Liver (tissue), 10 donors: Measurements from ENCODE around the gene CCDC102B. TPM values are rescaled to one million over a fixed set of nuclear protein-coding genes. Genes with fewer than 3 reads are reported as not detected.

Source experiments
- DNase-seq: peaks from one replicate; pipeline ENCODE4 v3.0.0-alpha.2; 2017; ENCODE audit warnings: low spot score
- H3K27ac ChIP-seq, 2 donors: one replicate each; pipeline ENCODE4 v1.7.0; 2013; ENCODE audit warnings: inconsistent platforms in 2 of 2, low read length in 2 of 2, control low read depth in 1 of 2, low read depth in 1 of 2, mild to moderate bottlenecking in 1 of 2
- H3K27me3 ChIP-seq, 4 donors: one replicate each; pipeline versions ENCODE4 v1.6.1 to v1.7.0; 2013; ENCODE audit warnings: low read length in 3 of 4, inconsistent platforms in 1 of 4, mild to moderate bottlenecking in 1 of 4, moderate library complexity in 1 of 4; ENCODE audit not compliant: control insufficient read depth in 4 of 4, insufficient read depth in 4 of 4
- H3K36me3 ChIP-seq, 4 donors: one replicate each; pipeline versions ENCODE4 v1.6.1 to v1.7.0; 2013; ENCODE audit warnings: low read length in 3 of 4, mild to moderate bottlenecking in 3 of 4, low read depth in 1 of 4, moderate library complexity in 1 of 4; ENCODE audit not compliant: control insufficient read depth in 4 of 4, insufficient read depth in 3 of 4
- H3K4me1 ChIP-seq, 4 donors: one replicate each; pipeline versions ENCODE4 v1.6.1 to v1.7.0; 2013; ENCODE audit warnings: low read length in 3 of 4, mild to moderate bottlenecking in 3 of 4, moderate library complexity in 1 of 4; ENCODE audit not compliant: control insufficient read depth in 4 of 4, insufficient read depth in 4 of 4
- H3K4me3 ChIP-seq, 3 donors: one replicate each; pipeline versions ENCODE4 v1.6.1 to v1.7.0; 2013; ENCODE audit warnings: low read length in 3 of 3, control low read depth in 1 of 3, low read depth in 1 of 3, mild to moderate bottlenecking in 1 of 3
- H3K9ac ChIP-seq, 2 donors: one replicate each; pipeline ENCODE4 v1.7.0; 2013; ENCODE audit warnings: low read length in 2 of 2, mild to moderate bottlenecking in 2 of 2, moderate library complexity in 2 of 2, control low read depth in 1 of 2, low read depth in 1 of 2
- H3K9me3 ChIP-seq, 4 donors: one replicate each; pipeline versions ENCODE4 v1.6.1 to v1.7.0; 2013; ENCODE audit warnings: low read length in 3 of 4; ENCODE audit not compliant: control insufficient read depth in 4 of 4
- EGR1 ChIP-seq, 2 donors: IDR thresholded peaks; 2 replicates each; pipeline ENCODE4 v1.6.1; 2016 to 2018; ENCODE audit warnings: antibody characterized with exemption in 2 of 2, low read depth in 2 of 2
- FOXA1 ChIP-seq: IDR thresholded peaks from 2 replicates; pipeline ENCODE4 v1.6.1; 2016; ENCODE audit warnings: antibody characterized with exemption
- FOXA2 ChIP-seq: IDR thresholded peaks from 2 replicates; pipeline ENCODE4 v1.6.1; 2016; ENCODE audit warnings: antibody characterized with exemption
- GABPA ChIP-seq, 2 donors: IDR thresholded peaks in 1 of 2; conservative IDR thresholded peaks in 1 of 2; 2 replicates each; pipeline ENCODE4 v1.6.1; 2016; ENCODE audit warnings: antibody characterized with exemption in 2 of 2, mild to moderate bottlenecking in 1 of 2, moderate library complexity in 1 of 2
- HNF4A ChIP-seq, 2 donors: conservative IDR thresholded peaks; 2 replicates each; pipeline ENCODE4 v1.6.1; 2016; ENCODE audit warnings: antibody characterized with exemption in 2 of 2, mild to moderate bottlenecking in 2 of 2
- HNF4G ChIP-seq: IDR thresholded peaks from 2 replicates; pipeline ENCODE4 v1.6.1; 2016; ENCODE audit warnings: antibody characterized with exemption
- JUND ChIP-seq, 2 donors: IDR thresholded peaks; 2 replicates each; pipeline ENCODE4 v1.6.1; 2016; ENCODE audit warnings: antibody characterized with exemption in 2 of 2
- NR2F2 ChIP-seq: IDR thresholded peaks from 2 replicates; pipeline ENCODE4 v1.6.1; 2016; ENCODE audit warnings: antibody characterized with exemption
- RXRA ChIP-seq, 2 donors: IDR thresholded peaks; 2 replicates each; pipeline ENCODE4 v1.6.1; 2017 to 2018; ENCODE audit warnings: antibody characterized with exemption in 2 of 2, mild to moderate bottlenecking in 1 of 2
- SP1 ChIP-seq: IDR thresholded peaks from 2 replicates; pipeline ENCODE4 v1.6.1; 2018; ENCODE audit warnings: antibody characterized with exemption, mild to moderate bottlenecking
- TAF1 ChIP-seq: conservative IDR thresholded peaks from 2 replicates; pipeline ENCODE4 v1.6.1; 2016; ENCODE audit warnings: antibody characterized with exemption, mild to moderate bottlenecking
- YY1 ChIP-seq: IDR thresholded peaks from 2 replicates; pipeline ENCODE4 v1.6.1; 2016; ENCODE audit warnings: antibody characterized with exemption, mild to moderate bottlenecking
- WGBS: extraction: QIAGEN DNeasy Blood & Tissue Kit; methylation state at CpG from one replicate; pipeline ENCODE4 v1.1.7; 2013; 5-methylcytosine and 5-hydroxymethylcytosine counted together
- polyA plus RNA-seq, 2 donors: library from polyadenylated mRNA; stranded (reverse) in 1 of 2; unstranded in 1 of 2; fragments of 200-250 nt in 1 of 2; fragments of >200 nt in 1 of 2; fragmentation: Nextera tagmentation in 1 of 2; extraction: Ambion mirVana in 1 of 2; gene quantifications; one replicate each; pipeline versions ENCODE4 v1.2.1 to v1.2.3, GENCODE V29; 2013 to 2015
- small RNA-seq: library from RNA; depleted of rRNA; stranded (forward); fragments of <200 nt; gene quantifications from one replicate; pipeline ENCODE3, GENCODE V24; 2014
- total RNA-seq, 2 donors: library from RNA; depleted of rRNA; stranded (reverse); fragments of >200 nt; gene quantifications; one replicate each; pipeline ENCODE4 v1.2.3, GENCODE V29; 2014
- TF ChIP-seq, protein P1 (sequence below): IDR thresholded peaks from 2 replicates; pipeline ENCODE4 v1.6.1; 2016; ENCODE audit warnings: antibody characterized with exemption
- TF ChIP-seq, protein P2 (sequence below): IDR thresholded peaks from 2 replicates; pipeline ENCODE4 v1.6.1; 2016; ENCODE audit warnings: antibody characterized with exemption
- TF ChIP-seq, protein P3 (sequence below): fragments of 150-350 bp; IDR thresholded peaks from 2 replicates; pipeline ENCODE4 v1.5.1; 2017; ENCODE audit warnings: improper control_type of control experiment, low read depth, low read length; ENCODE audit not compliant: missing input control
- TF ChIP-seq, protein P4 (sequence below): IDR thresholded peaks from 2 replicates; pipeline ENCODE4 v1.6.1; 2016; ENCODE audit warnings: antibody characterized with exemption
- TF ChIP-seq, protein P5 (sequence below): IDR thresholded peaks from 2 replicates; pipeline ENCODE4 v1.6.1; 2016; ENCODE audit warnings: antibody characterized with exemption, mild to moderate bottlenecking
- donor health status: healthy.
- donor health status: healthy.
- donor health status: healthy.
- donor health status: healthy.
- donor health status: healthy.

The CCDC102B gene
- total and polyA plus RNA-seq, 4 donors, result 0.54 to 4.5 (median 1.4) TPM

DNA sequence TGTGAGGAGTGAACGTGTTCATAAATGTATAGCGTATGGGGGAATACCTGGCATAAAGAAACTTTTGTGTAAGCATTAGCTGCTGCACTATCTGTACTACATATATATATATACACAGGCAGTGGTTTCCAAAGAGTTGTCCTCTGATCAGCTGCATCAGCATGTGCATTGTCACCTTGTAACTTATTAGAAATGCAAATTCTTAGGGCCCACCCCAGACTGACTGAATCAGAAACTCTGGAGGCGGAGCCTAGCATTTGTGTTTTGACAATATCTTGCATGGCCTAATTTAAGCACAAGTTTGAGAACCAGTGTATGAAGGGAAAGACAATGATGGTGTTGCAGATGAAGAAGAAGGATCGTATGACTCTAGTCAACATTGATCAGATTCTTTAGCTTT is 299.5 kb downstream of the CCDC102B start:
- no peak for DNase-seq
- Histone ChIP-seq H3K27me3 (no peaks in the 10 kb centered on the region), H3K9me3 (no peaks in the 10 kb centered on the region), H3K4me3 (no peak overlapping the region), H3K36me3 (no peaks in the 10 kb centered on the region), H3K4me1 (no peaks in the 10 kb centered on the region), H3K27ac (no peak overlapping the region), H3K9ac (no peak overlapping the region)
- WGBS, result 90% methylated on average over 4 of the region's 4 CpGs
- TF ChIP-seq YY1 (no peak), HNF4A (conservative IDR thresholded peaks at IDR 0.05) (no peak), JUND (IDR thresholded peaks at IDR 0.05) (no peak), FOXA1 (no peak), NR2F2 (no peak), FOXA2 (no peak), GABPA (IDR thresholded peaks at IDR 0.05 in 1 of 2, conservative IDR thresholded peaks at IDR 0.05 in 1 of 2) (no peak), HNF4G (no peak), TAF1 (no peak), EGR1 (IDR thresholded peaks at IDR 0.05; ENCODE audit: low read depth in 2 of 2) (no peak), RXRA (IDR thresholded peaks at IDR 0.05) (no peak), SP1 (no peak)
- TF ChIP-seq, protein P1, sequence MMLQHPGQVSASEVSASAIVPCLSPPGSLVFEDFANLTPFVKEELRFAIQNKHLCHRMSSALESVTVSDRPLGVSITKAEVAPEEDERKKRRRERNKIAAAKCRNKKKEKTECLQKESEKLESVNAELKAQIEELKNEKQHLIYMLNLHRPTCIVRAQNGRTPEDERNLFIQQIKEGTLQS, result no peak
- TF ChIP-seq, protein P2, sequence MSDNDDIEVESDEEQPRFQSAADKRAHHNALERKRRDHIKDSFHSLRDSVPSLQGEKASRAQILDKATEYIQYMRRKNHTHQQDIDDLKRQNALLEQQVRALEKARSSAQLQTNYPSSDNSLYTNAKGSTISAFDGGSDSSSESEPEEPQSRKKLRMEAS, result no peak
- TF ChIP-seq, protein P3, sequence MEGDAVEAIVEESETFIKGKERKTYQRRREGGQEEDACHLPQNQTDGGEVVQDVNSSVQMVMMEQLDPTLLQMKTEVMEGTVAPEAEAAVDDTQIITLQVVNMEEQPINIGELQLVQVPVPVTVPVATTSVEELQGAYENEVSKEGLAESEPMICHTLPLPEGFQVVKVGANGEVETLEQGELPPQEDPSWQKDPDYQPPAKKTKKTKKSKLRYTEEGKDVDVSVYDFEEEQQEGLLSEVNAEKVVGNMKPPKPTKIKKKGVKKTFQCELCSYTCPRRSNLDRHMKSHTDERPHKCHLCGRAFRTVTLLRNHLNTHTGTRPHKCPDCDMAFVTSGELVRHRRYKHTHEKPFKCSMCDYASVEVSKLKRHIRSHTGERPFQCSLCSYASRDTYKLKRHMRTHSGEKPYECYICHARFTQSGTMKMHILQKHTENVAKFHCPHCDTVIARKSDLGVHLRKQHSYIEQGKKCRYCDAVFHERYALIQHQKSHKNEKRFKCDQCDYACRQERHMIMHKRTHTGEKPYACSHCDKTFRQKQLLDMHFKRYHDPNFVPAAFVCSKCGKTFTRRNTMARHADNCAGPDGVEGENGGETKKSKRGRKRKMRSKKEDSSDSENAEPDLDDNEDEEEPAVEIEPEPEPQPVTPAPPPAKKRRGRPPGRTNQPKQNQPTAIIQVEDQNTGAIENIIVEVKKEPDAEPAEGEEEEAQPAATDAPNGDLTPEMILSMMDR, result no peak
- TF ChIP-seq, protein P4, sequence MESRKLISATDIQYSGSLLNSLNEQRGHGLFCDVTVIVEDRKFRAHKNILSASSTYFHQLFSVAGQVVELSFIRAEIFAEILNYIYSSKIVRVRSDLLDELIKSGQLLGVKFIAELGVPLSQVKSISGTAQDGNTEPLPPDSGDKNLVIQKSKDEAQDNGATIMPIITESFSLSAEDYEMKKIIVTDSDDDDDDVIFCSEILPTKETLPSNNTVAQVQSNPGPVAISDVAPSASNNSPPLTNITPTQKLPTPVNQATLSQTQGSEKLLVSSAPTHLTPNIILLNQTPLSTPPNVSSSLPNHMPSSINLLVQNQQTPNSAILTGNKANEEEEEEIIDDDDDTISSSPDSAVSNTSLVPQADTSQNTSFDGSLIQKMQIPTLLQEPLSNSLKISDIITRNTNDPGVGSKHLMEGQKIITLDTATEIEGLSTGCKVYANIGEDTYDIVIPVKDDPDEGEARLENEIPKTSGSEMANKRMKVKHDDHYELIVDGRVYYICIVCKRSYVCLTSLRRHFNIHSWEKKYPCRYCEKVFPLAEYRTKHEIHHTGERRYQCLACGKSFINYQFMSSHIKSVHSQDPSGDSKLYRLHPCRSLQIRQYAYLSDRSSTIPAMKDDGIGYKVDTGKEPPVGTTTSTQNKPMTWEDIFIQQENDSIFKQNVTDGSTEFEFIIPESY, result no peak
- TF ChIP-seq, protein P5, sequence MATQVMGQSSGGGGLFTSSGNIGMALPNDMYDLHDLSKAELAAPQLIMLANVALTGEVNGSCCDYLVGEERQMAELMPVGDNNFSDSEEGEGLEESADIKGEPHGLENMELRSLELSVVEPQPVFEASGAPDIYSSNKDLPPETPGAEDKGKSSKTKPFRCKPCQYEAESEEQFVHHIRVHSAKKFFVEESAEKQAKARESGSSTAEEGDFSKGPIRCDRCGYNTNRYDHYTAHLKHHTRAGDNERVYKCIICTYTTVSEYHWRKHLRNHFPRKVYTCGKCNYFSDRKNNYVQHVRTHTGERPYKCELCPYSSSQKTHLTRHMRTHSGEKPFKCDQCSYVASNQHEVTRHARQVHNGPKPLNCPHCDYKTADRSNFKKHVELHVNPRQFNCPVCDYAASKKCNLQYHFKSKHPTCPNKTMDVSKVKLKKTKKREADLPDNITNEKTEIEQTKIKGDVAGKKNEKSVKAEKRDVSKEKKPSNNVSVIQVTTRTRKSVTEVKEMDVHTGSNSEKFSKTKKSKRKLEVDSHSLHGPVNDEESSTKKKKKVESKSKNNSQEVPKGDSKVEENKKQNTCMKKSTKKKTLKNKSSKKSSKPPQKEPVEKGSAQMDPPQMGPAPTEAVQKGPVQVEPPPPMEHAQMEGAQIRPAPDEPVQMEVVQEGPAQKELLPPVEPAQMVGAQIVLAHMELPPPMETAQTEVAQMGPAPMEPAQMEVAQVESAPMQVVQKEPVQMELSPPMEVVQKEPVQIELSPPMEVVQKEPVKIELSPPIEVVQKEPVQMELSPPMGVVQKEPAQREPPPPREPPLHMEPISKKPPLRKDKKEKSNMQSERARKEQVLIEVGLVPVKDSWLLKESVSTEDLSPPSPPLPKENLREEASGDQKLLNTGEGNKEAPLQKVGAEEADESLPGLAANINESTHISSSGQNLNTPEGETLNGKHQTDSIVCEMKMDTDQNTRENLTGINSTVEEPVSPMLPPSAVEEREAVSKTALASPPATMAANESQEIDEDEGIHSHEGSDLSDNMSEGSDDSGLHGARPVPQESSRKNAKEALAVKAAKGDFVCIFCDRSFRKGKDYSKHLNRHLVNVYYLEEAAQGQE, result no peak

DNA sequence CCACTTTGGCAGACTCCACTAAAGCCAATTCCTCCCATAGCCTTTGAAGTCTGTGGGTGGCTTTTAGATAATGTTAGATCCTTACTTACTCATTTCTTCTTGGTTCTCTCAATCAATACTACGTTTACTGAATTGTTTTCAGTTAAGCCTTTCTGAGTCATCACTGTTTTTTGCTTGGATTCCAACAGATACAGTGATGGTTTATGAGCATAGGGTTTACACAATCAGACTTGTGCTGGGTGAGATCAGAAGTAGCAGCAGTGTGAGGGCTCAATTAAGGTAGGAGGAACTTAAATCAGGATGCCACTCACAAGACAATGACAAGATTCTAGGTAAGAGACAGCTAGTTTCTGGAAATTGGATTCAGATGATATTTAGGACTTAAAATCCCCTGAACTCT is 305.1 kb downstream of the CCDC102B start:
- no peaks in the 10 kb centered on the region for H3K36me3 ChIP-seq
- no peak overlapping the region for H3K9ac ChIP-seq
- 45% methylated on average over 1 of the region's 1 CpG for WGBS
- H3K27me3 ChIP-seq, result no peaks in the 10 kb centered on the region
- no peaks in the 10 kb centered on the region for H3K9me3 ChIP-seq
- no peak for DNase-seq
- TF ChIP-seq RXRA (IDR thresholded peaks at IDR 0.05), result no peak
- no peaks in the 10 kb centered on the region for H3K4me1 ChIP-seq
- H3K4me3 ChIP-seq, result no peak overlapping the region
- H3K27ac ChIP-seq, result no peak overlapping the region

Small RNA genes lying within 50 kb of the gene (small RNA-seq; reads per million reads assigned to genes)
- gene RNU6-39P, result not detected

Other genes starting within 250 kb of the CCDC102B start
- 10 to 100 TPM; 16.8 to 38.6 TPM for gene TMX3, start 83.0 kb upstream of the CCDC102B start, total RNA-seq
- 10 to 100 TPM in 1 of 2 donors, 1 to 10 TPM in 1; 9.0 to 23.7 TPM for gene TMX3, start 83.0 kb upstream of the CCDC102B start, polyA plus RNA-seq